Spinal cord (tissue), 10 donors: Measurements from ENCODE around the gene DPT. TPM values are rescaled to one million over a fixed set of nuclear protein-coding genes. Genes with fewer than 3 reads are reported as not detected.
A peak's percentile ranks its signal among the peaks of the same experiment; 100 is the strongest.

ENCODE experiments used
- DNase-seq, 6 donors: peaks; one replicate each; pipeline versions ENCODE4 v3.0.0 to v3.0.0-alpha.2; 2013 to 2015; ENCODE audit warnings: low spot score in 6 of 6, low read depth in 4 of 6
- H3K27ac ChIP-seq: one replicate; pipeline ENCODE4 v1.5.1; 2013; ENCODE audit warnings: low read depth, low read length, control low read depth
- H3K27me3 ChIP-seq: one replicate; pipeline ENCODE4 v1.6.1; 2013; ENCODE audit warnings: low read length; ENCODE audit not compliant: control insufficient read depth, insufficient read depth
- H3K36me3 ChIP-seq: one replicate; pipeline ENCODE4 v1.6.1; 2013; ENCODE audit warnings: low read length; ENCODE audit not compliant: control insufficient read depth, insufficient read depth
- H3K4me1 ChIP-seq: one replicate; pipeline ENCODE4 v1.6.1; 2013; ENCODE audit warnings: low read length; ENCODE audit not compliant: control insufficient read depth, insufficient read depth
- H3K4me3 ChIP-seq: one replicate; pipeline ENCODE4 v1.5.1; 2013; ENCODE audit warnings: low read depth, low read length, control low read depth
- H3K9me3 ChIP-seq: one replicate; pipeline ENCODE4 v1.6.1; 2013; ENCODE audit warnings: low read length; ENCODE audit not compliant: control insufficient read depth, insufficient read depth
- WGBS: methylation state at CpG from one replicate; pipeline ENCODE4 v1.1.5; 2013; ENCODE audit warnings: missing lambda C conversion rate; ENCODE audit not compliant: insufficient coverage; 5-methylcytosine and 5-hydroxymethylcytosine counted together
- polyA plus RNA-seq, 2 donors: library from polyadenylated mRNA; unstranded; fragments of 120-200 nt; gene quantifications; one replicate each; pipeline ENCODE4 v1.2.1, GENCODE V29; 2013; ENCODE audit not compliant: insufficient read length in 2 of 2
- total RNA-seq, 2 donors: library from RNA; depleted of rRNA in 1 of 2; stranded (reverse); fragments of 120-200 nt in 1 of 2; fragments of >200 nt in 1 of 2; gene quantifications; one replicate each; pipeline versions ENCODE4 v1.2.3 to v1.2.4, GENCODE V29; 2013 to 2014
- donor health status: healthy.

The DPT gene
- total and polyA plus RNA-seq, 4 donors, result 1.6 to 14.4 (median 7.4) TPM

DNA sequence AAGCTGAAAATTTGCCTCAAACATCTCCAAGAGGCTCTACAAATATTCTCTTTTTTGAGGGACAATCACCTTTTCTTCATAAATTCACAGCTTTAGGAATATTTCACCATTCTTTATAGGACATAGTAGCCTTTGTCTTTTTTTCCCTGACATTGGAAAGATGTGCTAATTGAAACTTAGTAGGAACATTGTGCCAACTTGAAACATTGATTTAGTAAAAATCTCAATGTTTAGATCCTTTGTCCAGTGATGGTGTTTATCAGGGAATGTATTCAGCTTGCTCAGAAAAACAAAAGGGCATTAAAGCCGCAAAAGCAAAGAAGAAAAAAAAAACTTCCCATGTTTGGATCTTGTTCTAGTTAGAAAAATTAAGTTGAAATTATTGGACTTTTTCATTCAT lies 52.1 kb downstream of the DPT start:
- WGBS, result no CpG with 5 or more reads among the region's 1 CpG
- Histone ChIP-seq H3K27ac (no peak overlapping the region), H3K4me1 (no peaks in the 10 kb centered on the region)

DNA sequence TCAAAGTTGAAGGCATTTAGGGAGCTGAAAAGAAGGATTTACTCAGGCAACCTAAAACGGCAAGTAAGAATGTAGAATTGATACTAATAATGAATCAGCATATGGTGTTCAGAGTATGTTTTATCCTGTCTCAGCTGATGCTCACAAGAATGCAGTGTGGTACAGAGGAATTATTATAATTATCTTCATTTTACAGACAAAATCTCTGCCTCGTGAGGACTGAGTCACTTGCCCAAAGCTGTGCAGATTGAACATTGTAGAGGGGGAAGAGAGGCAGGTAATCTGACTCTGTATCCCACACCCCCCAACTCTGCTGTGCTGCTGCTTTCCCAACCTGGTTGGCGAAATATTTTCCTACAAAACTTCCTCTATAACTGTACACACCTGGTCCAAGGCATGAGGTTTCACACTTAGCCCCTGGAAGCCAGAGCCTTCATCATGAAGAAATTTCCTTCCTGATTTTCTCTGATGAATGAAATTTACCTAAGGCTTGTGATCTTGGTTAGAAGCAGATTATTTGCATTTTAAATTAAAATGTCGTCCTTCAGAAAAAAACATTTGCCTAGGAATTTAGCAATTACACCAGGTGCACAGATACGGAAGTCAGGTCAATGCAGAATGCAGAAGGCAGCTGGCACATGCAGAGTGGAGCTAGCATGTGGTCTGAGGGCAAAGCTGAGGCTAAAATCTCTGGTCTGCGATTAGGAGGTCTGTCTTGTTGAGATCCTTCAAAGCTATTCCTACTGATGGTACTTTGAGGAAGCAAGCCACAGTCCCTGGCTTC lies 52.8 kb downstream of the DPT start:
- no peak overlapping the region for H3K4me3 ChIP-seq
- DNase-seq, result no peak
- no peak overlapping the region for H3K27ac ChIP-seq
- H3K27me3 ChIP-seq, result no peaks in the 10 kb centered on the region
- H3K9me3 ChIP-seq, result no peaks in the 10 kb centered on the region
- 83% methylated on average over 4 of the region's 6 CpGs for WGBS
- H3K36me3 ChIP-seq, result no peaks in the 10 kb centered on the region
- H3K4me1 ChIP-seq, result no peaks in the 10 kb centered on the region

More for the DNA sequence above, 52.1 kb downstream of the DPT start:
- H3K9me3 ChIP-seq, result no peaks in the 10 kb centered on the region
- no peaks in the 10 kb centered on the region for H3K27me3 ChIP-seq
- H3K36me3 ChIP-seq, result no peaks in the 10 kb centered on the region
- no peak overlapping the region for H3K4me3 ChIP-seq
- no peak for DNase-seq

DNA sequence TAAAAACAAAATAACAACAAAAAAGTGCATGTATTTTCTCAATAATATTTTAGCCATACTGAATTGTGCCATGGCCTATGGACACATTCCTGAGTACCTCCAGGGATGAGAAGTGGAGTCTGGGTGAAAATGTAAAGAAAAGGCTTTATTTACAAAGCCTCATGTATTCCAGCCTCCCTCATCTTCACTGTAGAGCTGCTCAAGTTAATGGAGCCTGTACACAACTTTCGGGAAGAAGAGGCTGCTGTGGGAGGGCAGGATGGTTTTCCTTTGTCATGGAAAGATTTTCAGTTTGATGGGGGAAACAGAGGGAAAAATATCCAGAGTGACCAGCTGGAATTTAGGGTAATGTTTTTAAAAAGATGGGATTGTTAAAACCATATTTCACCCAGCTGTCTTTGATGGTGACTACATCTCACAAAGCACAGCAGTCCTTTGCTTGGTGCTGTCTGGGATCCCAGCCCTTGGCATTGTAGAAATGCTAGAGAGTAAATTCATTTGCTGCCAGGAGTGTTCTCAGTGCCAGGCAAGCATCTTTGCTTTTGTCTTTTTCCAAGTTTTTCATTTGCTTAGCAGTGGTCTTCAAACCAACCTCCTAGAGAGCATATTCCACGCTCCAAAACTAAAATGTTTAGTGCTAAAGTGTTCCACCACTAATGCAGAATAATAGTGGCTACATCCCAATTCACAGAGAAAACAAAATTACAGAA lies 54.9 kb downstream of the DPT start:
- peak in 5 of 6 donors; percentile 47 to 90 (median 63) for DNase-seq
- Histone ChIP-seq H3K27me3 (no peaks in the 10 kb centered on the region), H3K27ac (peak overlapping the region; percentile 22), H3K4me1 (no peaks in the 10 kb centered on the region), H3K36me3 (no peaks in the 10 kb centered on the region), H3K4me3 (no peak overlapping the region), H3K9me3 (no peaks in the 10 kb centered on the region)
- no CpG with 5 or more reads among the region's 2 CpGs for WGBS

DNA sequence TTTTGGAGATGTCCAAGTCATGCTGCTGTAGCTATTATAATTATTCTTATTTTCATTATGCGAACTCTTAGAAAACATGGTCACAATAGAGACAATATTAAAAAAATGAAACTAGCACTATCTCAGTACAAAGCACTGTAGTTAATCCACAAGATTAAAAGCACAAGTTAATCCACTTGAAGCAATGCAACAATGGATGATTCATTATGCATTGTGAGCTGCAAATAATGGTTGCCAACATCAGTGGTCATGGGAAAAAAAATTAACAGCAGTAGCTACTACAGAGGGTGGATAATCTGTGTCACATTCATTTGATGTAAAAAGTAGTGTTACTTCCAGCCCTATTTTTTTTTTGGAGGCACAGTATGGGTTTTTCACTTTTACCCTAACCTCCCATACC lies 56.7 kb downstream of the DPT start:
- Histone ChIP-seq H3K4me1 (no peaks in the 10 kb centered on the region), H3K9me3 (no peaks in the 10 kb centered on the region), H3K4me3 (no peak overlapping the region), H3K36me3 (no peaks in the 10 kb centered on the region), H3K27me3 (no peaks in the 10 kb centered on the region), H3K27ac (no peak overlapping the region)
- DNase-seq, result no peak
- no CpG with 5 or more reads among the region's 1 CpG for WGBS

DNA sequence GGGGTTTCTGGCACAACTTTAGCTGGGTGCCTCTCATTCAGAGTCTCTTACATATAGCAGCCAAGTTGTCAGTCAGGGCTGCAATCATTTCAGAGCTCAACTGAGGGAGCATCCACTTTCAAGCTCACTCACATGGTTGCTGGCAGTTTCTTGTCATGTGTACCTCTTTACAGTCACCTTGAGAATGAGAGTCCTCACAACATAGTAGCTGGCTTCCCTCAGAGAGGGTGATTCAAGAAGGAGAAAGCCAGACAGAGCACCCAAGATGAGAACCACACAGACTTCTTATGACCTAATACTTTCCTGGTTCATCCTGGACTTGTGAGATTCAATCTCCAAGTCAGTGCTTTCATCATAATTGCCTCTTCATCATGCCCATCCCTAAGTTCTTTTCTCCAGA lies 57.2 kb downstream of the DPT start:
- no peak overlapping the region for H3K27ac ChIP-seq
- no peaks in the 10 kb centered on the region for H3K27me3 ChIP-seq
- no peaks in the 10 kb centered on the region for H3K4me1 ChIP-seq
- H3K9me3 ChIP-seq, result no peaks in the 10 kb centered on the region
- H3K36me3 ChIP-seq, result no peaks in the 10 kb centered on the region
- no peak for DNase-seq
- no peak overlapping the region for H3K4me3 ChIP-seq

DNA sequence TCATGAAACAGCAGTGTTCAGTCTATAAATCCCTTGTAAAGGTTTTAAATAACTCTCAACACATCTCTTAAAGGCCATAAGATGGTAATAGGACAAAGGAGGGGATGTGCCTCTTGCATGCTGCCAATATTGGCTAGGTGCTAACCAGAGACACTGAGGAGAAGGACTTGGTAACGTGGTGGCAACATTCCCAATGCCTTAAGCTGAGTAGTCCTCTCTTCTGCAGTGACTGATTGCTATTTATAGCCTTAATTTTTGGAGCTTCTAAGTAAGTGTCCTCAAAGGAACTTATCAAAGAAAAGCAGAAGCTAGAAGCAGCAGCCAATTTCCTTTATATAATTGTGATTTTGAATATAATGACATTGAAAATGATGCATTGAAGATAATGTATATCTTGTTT lies 63.0 kb downstream of the DPT start:
- no peaks in the 10 kb centered on the region for H3K36me3 ChIP-seq
- 83% methylated on average over 1 of the region's 1 CpG for WGBS
- H3K4me1 ChIP-seq, result no peaks in the 10 kb centered on the region

DNA sequence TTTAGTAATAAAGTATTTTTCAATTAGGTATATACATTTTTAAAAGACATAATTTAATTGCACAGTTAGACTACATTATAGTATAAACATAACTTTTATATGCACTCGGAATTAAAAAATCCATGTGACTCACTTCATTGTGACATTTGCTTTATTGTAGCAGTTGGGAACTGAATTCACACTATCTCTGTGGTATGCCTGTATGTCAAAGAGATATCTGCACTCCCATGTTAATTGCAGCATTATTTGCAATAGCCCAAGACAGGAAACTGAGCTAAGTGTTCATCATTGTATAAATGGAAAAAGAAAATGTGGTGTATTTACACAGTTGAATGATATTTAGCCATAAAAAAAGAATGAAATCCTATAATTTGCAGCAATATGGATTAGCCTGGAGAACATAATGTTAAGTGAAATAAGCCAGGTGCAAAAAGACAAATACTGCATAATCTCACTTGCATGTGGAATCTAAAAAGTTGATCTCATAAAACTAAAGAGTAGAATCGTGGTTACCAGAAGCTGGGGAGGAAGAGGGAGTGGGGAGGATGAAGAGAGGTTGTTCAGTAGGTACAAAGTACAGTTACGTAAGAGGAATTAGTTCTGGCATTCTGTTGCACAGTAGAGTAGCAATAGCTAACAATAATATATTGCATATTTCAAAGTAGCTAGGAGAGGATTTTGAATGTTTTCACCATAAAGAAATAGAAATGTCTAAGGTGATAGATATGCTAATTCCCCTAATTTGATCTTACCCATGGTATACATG lies 64.8 kb downstream of the DPT start:
- Histone ChIP-seq H3K27me3 (no peaks in the 10 kb centered on the region), H3K36me3 (no peaks in the 10 kb centered on the region), H3K27ac (no peak overlapping the region), H3K4me3 (no peak overlapping the region), H3K9me3 (no peaks in the 10 kb centered on the region), H3K4me1 (no peaks in the 10 kb centered on the region)
- DNase-seq, result no peak
- WGBS, result no CpG with 5 or more reads among the region's 3 CpGs

More for the DNA sequence above, 63.0 kb downstream of the DPT start:
- Histone ChIP-seq H3K27me3 (no peaks in the 10 kb centered on the region), H3K27ac (no peak overlapping the region), H3K4me3 (no peak overlapping the region), H3K9me3 (no peaks in the 10 kb centered on the region)
- no peak for DNase-seq

DNA sequence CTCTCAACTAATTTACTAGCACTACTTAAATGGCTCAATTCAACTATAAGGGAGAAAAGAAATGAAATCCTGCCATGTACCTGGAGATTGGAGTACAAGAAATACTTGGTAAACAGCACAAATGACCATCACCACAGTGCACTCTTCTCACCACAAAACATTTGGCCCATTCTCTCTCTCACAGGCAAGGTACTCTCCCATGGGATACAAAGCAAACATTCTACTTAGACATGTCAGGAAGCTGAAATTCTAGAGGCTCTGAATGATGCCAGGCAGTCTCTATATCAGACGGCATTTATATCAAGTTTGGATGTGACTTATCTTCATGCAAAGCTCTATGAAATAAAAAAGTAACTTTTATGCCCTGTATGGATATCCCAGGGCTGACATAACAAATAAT lies 72.5 kb downstream of the DPT start:
- H3K36me3 ChIP-seq, result no peaks in the 10 kb centered on the region
- no peak overlapping the region for H3K4me3 ChIP-seq
- H3K27me3 ChIP-seq, result no peaks in the 10 kb centered on the region
- H3K4me1 ChIP-seq, result no peaks in the 10 kb centered on the region
- no CpG with 5 or more reads among the region's 1 CpG for WGBS
- DNase-seq, result no peak
- no peak overlapping the region for H3K27ac ChIP-seq
- H3K9me3 ChIP-seq, result no peaks in the 10 kb centered on the region

DNA sequence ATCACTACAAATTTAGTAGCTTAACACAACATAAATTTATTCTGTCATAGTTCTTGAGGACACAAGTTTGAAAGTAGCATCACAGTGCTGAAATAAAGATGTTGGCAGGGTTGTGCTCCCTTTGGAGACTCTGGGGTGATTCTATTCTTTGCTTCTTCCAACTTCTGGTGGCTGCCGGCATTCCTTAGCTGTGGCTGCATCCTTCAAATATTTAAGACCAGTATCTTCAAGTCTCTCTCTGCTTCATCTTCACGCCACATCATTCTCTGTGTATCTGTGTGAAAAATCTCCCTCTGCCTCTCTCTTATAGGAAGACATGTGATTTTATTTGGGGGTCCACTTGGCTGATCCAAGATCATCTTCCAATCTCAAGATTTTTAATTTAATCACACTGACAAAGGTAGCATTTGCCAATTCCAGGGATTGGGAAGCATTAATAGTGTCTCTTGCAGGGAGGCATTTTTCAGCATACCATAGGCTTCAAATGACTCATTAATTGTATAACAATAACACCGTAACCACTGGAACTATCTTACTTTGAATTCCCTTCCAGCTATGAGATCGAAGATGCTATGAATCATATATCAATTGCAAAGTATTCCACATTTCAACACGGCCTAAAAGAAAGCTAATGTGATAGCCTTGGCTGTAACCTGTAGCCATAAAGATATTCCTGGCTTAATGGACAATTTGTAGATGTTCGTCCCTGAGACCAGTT lies 74.6 kb downstream of the DPT start:
- H3K4me3 ChIP-seq, result no peak overlapping the region
- no peaks in the 10 kb centered on the region for H3K9me3 ChIP-seq
- WGBS, result no CpG with 5 or more reads among the region's 6 CpGs
- no peaks in the 10 kb centered on the region for H3K27me3 ChIP-seq
- no peak for DNase-seq
- H3K4me1 ChIP-seq, result peaks cover under 1% of the 10 kb centered on the region
- no peaks in the 10 kb centered on the region for H3K36me3 ChIP-seq
- H3K27ac ChIP-seq, result peak overlapping the region; percentile 0
